HG02885 (cell line): ENCODE measurements around the gene ARHGAP1.

Experiments used
- ATAC-seq: cut with Tn5 transposase; IDR thresholded peaks from one replicate; pipeline ENCODE4 v1.9.1; 2021; ENCODE audit warnings: mild to moderate bottlenecking; ENCODE audit not compliant: unreplicated experiment, poor library complexity

ARHGAP1 gene

DNA sequence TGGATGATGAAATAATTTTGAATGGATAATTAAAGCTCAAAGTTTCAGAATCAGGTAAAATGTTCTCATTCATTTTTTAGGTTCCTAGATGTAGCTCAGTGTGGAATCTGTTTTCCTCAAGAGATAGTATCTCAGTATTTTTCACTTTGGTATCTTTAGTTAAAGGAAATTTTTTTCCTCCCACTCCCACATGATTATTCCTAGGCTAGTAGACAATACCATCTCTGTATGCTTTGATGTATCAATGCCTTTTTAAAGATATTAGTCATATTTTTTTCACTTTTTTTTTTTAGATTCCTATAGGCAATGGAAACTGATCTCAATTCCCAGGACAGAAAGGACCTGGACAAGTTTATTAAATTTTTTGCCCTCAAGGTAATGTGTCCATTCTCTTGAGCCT lies 56.4 kb downstream of the ARHGAP1 start:
- no peak for ATAC-seq

DNA sequence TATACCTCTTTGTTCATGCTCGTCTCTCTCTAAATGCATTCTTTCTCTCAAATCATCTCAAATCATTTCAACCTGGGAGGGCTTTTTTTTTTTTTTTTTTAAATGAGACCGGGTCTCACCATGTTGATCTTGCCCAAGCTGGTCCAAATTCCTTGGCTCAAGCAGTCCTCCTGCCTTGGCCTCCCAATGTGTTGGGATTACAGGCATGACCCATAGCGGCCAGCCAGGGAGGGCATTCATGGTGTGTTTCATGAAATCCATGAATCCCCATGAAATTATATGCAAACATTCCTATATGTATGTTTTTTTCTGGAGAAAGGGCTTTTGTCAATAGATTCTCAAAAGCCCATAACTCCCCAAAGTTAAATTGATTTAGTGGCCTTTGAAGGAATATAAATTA lies 56.9 kb downstream of the ARHGAP1 start:
- no peak for ATAC-seq

DNA sequence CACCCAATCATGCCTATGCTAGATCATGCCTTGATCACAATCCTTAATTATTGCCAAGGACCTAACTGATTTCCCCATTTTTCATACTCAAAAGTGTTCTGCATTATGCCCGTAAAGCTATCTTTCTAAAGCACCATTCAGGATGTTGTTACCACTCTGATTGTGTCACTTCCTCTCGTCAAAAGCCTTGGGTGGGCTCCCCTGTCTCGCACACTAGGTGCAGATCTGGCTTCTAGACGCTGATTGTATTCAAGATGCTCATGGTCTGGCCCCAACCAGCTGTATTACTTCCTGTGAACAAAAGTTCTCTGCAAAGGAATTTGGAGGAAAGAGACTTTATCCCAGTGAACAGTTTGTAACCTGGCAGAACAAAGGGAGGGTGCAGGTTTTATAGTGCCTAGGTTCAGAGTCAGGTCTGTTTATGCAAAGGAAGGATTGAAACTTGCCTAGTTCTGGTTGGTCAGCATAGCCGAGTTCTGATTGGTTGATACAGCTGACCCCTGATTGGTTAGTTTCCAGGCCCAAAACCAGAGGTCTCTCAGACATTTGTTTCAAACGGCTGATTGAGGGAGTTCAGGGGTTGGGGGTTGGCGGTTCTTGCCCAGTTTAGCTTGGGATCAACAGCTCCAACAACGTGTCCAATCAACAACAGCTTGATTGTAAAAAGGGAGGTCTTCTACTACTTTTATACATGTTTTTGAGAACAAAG lies 57.6 kb downstream of the ARHGAP1 start:
- ATAC-seq = no peak

DNA sequence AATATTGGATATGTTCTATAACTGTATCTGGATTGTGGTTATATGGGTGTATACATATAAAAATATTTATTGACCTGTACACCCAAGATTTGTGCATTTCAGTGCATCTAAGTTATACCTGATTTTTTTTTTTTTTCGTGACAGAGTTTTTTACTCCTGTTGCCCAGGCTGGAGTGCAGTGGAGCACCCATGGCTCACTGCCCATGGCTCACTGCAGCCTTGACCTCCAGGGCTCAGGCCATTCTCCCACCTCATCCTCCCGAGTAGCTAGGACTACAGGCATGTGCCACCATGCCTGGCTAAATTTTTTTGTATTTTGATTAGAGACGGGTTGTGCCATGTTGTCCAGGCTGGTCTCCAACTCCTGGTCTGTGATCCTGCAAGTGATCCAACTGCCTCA lies 58.8 kb downstream of the ARHGAP1 start:
- no peak for ATAC-seq

DNA sequence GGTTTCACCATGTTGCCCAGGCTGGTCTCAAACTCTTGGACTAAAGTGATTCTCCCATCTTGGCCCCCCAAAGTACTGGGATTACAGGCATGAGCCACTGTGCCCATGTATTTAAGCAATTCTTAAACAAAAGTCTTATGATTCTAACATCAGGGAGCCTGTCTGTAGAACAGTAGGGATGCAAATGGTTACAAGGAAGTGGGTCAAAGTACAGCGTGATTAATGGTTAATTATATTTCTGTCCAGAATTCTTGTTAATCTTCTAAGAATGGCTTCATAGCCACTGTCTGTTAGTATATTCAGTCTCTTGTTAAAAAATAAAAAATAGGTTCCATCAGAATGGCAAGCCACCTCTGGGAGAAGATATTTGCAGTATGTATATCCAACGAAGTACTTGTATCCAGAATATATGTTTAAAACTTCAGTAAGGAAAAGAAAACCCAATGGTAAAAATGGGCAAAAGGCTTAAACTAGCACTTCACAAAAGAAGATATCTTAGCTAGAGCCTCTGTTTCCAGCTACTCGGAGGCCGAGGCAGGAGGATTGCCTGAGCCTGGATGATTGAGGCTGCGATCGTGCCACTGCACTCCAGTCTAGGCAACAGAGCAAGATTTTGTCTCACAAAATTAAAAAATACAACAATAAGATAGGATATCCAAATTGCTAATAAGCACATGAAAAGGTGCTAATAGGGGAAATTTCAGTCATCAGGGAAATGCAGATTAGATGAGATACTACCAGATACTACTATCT lies 60.2 kb downstream of the ARHGAP1 start:
- no peak for ATAC-seq

DNA sequence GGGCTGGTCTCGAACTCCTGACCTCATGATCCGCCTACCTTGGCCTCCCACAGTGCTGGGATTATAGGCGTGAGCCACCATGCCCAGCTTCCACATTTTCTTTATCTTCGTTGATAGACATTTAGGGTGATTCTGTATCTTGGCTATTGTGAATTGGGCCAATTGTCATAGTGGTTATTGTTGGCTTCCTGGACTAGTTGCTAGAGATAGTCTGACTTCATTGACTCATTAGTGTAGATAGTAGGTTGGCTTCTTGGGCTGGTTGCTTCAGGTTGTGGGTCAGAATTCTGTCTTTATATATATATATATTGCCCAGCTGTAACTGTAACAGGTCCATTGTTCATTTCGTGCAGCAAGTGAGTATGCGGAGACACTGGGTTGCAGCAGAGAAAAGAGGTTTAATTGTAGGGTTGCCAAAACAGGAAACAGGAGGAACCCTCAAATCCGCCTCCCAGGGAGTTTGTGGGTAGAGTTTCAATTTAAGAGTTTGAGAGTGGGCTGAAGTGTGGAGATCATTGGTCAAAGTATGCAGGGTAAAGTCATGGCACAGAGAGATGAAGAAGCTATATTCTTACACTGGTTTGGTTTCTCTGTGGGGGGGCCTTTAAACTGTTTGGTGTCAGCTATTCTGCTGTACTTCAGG lies 61.1 kb downstream of the ARHGAP1 start:
- no peak for ATAC-seq

DNA sequence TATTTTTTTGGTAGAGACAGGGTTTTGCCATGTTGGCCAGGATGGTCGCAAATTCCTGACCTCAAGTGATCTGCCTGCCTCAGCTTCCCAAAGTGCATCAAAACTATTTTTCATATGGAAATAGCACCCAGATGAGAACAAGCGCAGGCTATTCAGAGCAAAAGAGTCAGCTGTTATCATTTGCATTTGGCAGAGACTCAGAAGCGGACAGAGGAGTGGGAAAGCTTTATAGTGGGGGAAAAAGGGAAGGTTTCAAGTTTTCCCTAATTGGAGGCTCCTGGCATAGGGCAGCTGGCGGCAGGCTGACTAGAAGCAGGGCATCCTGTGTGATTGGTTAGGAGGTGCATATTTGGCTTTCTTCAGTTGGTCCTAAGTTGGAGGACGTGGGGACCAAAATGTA lies 62.9 kb downstream of the ARHGAP1 start:
- ATAC-seq = no peak

DNA sequence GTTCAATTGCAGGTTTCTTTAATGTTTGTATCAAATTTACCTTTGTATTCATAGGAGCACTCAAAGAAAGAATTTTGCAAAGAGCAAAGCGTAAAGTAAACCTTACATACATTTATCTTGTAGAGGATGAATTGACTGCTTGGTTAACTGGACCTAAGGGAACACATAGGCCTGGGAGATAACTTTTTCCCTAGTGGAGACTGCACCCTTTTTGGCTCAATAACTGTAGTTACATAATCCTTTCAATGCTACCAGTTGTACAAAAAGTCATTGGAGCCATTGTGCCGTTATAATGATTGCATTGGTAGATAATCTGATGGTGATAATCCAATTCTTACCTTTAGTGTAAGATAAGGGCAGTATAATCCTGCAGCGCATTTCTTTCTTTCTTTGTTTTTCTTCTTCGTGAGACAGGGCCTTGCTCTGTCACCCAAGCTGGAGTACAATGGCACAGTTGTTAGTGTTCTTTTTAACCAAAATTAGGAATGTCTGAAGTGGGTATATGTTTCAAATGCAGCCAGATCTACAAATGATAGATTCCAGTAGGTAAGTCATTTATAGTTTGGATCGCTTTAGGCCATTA lies 64.8 kb downstream of the ARHGAP1 start:
- ATAC-seq = no peak

DNA sequence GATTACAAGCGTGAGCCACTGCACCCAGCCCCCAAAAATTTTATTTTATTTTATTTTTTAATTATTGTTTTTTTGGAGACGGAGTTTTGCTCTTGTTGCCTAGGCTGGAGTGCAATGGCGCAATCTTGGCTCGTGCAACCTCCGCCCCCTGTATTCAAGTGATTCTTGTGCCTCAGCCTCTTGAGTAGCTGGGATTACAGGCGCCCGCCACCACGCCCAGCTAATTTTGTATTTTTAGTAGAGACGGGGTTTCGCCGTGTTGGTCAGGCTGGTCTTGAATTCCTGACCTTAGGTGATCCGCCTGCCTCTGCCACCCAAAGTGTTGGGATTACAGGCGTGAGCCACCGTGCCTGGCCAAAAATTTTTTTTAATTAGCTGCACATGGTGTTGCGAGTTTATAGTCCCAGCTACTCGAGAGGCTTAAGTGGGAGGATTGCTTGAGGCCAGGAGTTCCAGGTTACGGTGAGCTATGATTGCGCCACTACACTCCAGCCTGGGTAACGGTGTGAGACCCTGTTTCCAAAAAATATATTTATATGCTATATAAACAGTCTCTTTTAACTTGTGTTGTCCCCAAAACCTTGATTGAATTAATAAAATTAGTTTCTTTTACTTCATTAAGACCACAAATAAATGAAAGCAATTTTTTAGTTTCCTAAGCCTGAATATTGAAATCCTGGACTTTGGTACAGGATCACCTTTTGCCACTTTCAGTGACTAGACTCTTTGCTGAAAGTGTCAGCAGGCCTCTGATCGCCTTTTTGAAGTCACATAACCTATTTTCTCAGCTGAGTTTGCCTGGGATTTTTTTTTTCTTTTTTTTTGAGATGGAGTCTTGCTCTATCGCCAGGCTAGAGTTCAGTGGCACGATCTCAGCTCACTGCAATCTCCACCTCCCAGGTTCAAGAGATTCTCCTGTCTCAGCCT lies 66.9 kb downstream of the ARHGAP1 start:
- no peak for ATAC-seq

DNA sequence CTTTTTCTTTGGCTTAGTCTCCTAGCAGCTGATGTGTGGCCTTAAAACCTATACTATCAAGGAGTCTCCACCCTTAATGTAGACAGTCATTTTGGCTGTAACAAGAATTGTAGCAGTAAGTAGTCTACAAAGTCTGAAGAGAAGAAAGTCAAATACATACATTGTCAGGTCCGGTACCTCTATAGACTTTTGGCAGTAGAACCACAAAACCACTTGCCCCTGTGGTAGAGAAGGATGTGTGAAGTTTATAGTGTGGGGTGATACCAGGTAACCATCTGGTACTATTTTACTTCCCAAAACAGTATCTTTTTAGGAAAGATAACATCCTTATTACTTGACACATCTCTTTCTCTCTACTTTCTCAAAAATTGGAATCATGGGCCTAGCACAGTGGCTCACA lies 67.9 kb downstream of the ARHGAP1 start:
- ATAC-seq = no peak

DNA sequence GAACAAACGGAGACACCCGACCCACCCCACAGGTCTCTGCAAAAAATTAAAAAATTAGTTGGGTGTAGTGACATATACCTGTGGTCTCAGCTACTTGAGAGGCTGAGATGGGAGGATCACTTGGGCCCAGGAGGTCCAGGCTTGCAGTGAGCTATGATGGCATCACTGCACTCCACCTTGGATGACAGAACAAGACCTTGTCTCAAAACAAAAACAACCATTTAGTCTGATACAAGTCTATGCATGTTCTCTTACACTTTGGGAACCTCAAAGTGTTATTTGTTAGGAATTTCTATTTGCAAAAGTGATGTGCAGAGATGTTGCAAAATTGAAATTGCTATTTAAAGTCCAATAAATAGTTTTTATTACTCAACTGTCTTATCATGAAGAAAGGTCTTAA lies 68.7 kb downstream of the ARHGAP1 start:
- no peak for ATAC-seq

DNA sequence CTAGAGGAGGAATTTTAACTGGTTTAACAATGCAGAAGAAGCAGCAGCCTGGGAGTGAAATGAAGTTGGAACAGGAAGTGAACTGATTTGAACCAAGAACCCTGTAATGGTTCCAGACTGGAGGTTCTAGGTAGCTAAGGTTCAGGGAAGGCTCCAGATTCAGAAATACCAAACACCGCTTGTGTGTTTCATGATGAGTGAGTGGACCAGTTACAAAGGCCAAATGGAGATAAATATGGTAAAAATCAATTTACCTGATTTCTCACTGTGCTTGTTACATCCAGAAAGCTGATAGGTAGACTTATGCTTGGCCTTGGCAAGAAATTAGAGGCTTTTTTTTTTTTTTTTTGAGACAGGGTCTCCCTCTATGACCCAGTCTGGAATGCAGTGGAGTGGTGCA lies 70.2 kb downstream of the ARHGAP1 start:
- no peak for ATAC-seq

DNA sequence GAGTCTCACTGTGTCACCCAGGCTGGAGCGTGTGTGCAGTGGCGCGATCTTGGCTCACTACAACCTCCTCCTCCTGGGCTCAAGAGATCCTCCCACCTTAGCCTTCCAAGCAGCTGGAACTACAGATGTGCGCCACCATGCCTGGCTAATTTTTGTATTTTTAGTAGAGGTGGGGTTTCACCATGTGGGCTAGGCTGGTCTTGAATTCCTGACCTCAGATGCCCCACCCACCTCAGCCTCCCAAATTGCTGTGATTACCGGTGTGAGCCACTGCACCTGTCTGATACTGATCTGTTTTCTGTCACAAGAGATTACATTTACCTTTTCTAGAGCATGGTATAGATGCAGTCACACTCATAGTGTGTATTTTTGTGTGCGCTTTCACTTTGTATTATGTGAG lies 71.5 kb downstream of the ARHGAP1 start:
- no peak for ATAC-seq
